NT2/D1 (cell line): ENCODE data around the gene METRNL.

Experiments
- SUZ12 ChIP-seq: IDR thresholded peaks from 2 replicates; pipeline ENCODE4 v1.6.1; 2011; ENCODE audit not compliant: insufficient read length, insufficient read depth; ENCODE audit errors: extremely low read depth
- YY1 ChIP-seq: IDR thresholded peaks from 2 replicates; pipeline ENCODE4 v1.6.1; 2011; ENCODE audit not compliant: insufficient read length, insufficient read depth
- ZNF274 ChIP-seq: IDR thresholded peaks from 2 replicates; pipeline ENCODE4 v1.6.1; 2011; ENCODE audit warnings: mild to moderate bottlenecking, low read depth, low read length

- TF ChIP-seq SUZ12 (no peak), YY1 (no peak), ZNF274 (no peak)
Measured at GRCh38 chr17:83065660-83066542, 13.5 kb upstream of the METRNL start.
